ENCODE results near the gene FAM120A. TPM values are rescaled to one million over a fixed set of nuclear protein-coding genes. Genes with fewer than 3 reads are reported as not detected.

The FAM120A gene
- total and polyA plus RNA-seq, 2 of the 13 experiments (the other 11 are each of a cell fraction or from before 2014, with no cell fraction given) = 41.3 to 44.4 TPM

GRCh38 chr9:93440896-93441580, 10.4 kb upstream of the FAM120A start:
- Histone ChIP-seq H3K27me3 (ENCODE audit: control insufficient read depth in 1 of 2, insufficient read depth in 2 of 2, low read length in 2 of 2) (no peaks in the 10 kb centered on the region), H3K9me3 (ENCODE audit: low read length) (no peaks in the 10 kb centered on the region), H3K27ac (ENCODE audit: extremely low read length, insufficient read depth, low read length) (no peak overlapping the region), H3K4me2 (ENCODE audit: low read depth, low read length) (no peak overlapping the region), H3K4me1 (ENCODE audit: insufficient read depth, low read length) (no peaks in the 10 kb centered on the region), H4K20me1 (ENCODE audit: insufficient read depth, low read length) (no peaks in the 10 kb centered on the region), H3K36me3 (replicated peaks in 1 of 2; ENCODE audit: control insufficient read depth in 1 of 2, insufficient read depth in 2 of 2, low read length in 2 of 2) (0 out of 5 replicates have a peak, but pooled peaks cover 0 to 2% of the 10 kb centered on the region in 2 experiments), H3K79me2 (ENCODE audit: insufficient read depth, low read length) (no peaks in the 10 kb centered on the region), H3K9ac (ENCODE audit: insufficient read depth, low read depth, low read length) (no peak overlapping the region), H2AFZ (ENCODE audit: low read length) (no peak overlapping the region), H3K4me3 (replicated peaks in 1 of 3; ENCODE audit: insufficient read depth in 1 of 3, low read depth in 2 of 3, low read length in 3 of 3) (no peak overlapping the region)
- WGBS (ENCODE audit: low lambda C conversion rate) = 83% methylated on average over 8 of the region's 8 CpGs
- CTCF ChIA-PET (ENCODE audit: low intra/inter-chr PET ratio, low total read pairs) = no interaction called here
- no peak for FAIRE-seq
- in situ Hi-C loops (cut with HindIII; ENCODE audit: extremely low pct_ligation_motif_present, low pct_unique_long_range_greater_than_20kb) = loop anchor here (25.0 kb wide), 1 partner anchor 279 kb away; no protein-coding TSS in a partner anchor
- TF ChIP-seq FUBP1 (CRISPR knock-in tag; IDR thresholded peaks at IDR 0.05; ENCODE audit: borderline replicate concordance) = no peak
- no peak for TF ChIP-seq ZNF383 (CRISPR knock-in tag; IDR thresholded peaks at IDR 0.05; ENCODE audit: borderline replicate concordance)
- TF ChIP-seq HNRNPL (IDR thresholded peaks at IDR 0.05; ENCODE audit: low read depth, low read length) = no peak
- no peak for TF ChIP-seq SMARCC2 (IDR thresholded peaks at IDR 0.05)
- TF ChIP-seq GATA4 (IDR thresholded peaks at IDR 0.05; ENCODE audit: borderline replicate concordance, low read depth) = no peak
- no peak for TF ChIP-seq MTF1 (CRISPR knock-in tag; IDR thresholded peaks at IDR 0.05)
- TF ChIP-seq ZFP36L2 (CRISPR knock-in tag; IDR thresholded peaks at IDR 0.05) = no peak
- TF ChIP-seq RFXANK (CRISPR knock-in tag; IDR thresholded peaks at IDR 0.05) = no peak
- TF ChIP-seq ZNF782 (CRISPR knock-in tag; IDR thresholded peaks at IDR 0.05; ENCODE audit: borderline replicate concordance) = no peak
- no peak for TF ChIP-seq ZNF496 (CRISPR knock-in tag; IDR thresholded peaks at IDR 0.05; ENCODE audit: insufficient replicate concordance)
- no peak for TF ChIP-seq ARID3A (IDR thresholded peaks at IDR 0.05; ENCODE audit: low read depth, low read length)
- no peak for TF ChIP-seq PCBP1 (IDR thresholded peaks at IDR 0.05; ENCODE audit: borderline replicate concordance, low read depth, low read length)
- no peak for TF ChIP-seq HMG20B (CRISPR knock-in tag; conservative IDR thresholded peaks at IDR 0.05)
- TF ChIP-seq HNF4G (IDR thresholded peaks at IDR 0.05; ENCODE audit: borderline replicate concordance, low read depth, low read length) = no peak
- TF ChIP-seq HNF4G (CRISPR knock-in tag; IDR thresholded peaks at IDR 0.05; ENCODE audit: borderline replicate concordance, low read depth) = no peak
- no peak for TF ChIP-seq NAIF1 (CRISPR knock-in tag; IDR thresholded peaks at IDR 0.05; ENCODE audit: borderline replicate concordance)
- TF ChIP-seq ZNF709 (CRISPR knock-in tag; IDR thresholded peaks at IDR 0.05) = no peak
- DNase-seq (ENCODE audit: low spot score) = no peak
- no TSS peak for BruUV-seq (replicated peaks)
- POLR2A ChIA-PET = no interaction called here
- intact Hi-C loops (cut with micrococcal nuclease; ENCODE audit: unreplicated experiment) = loop anchor here (1.0 kb wide), 1 partner anchor 10 kb away; no protein-coding TSS in a partner anchor
- ATAC-seq = no peak; the same call in 2 of the 3 replicates

All from HepG2 (cell line).